ENCODE results near the gene SLC35F1. TPM values are rescaled to one million over a fixed set of nuclear protein-coding genes. Genes with fewer than 3 reads are reported as not detected.

SLC35F1 gene
- total and polyA plus RNA-seq, 2 donors (not counting 1 experiment from before 2014, with no cell fraction given), result 0.09 to 0.17 TPM

DNA sequence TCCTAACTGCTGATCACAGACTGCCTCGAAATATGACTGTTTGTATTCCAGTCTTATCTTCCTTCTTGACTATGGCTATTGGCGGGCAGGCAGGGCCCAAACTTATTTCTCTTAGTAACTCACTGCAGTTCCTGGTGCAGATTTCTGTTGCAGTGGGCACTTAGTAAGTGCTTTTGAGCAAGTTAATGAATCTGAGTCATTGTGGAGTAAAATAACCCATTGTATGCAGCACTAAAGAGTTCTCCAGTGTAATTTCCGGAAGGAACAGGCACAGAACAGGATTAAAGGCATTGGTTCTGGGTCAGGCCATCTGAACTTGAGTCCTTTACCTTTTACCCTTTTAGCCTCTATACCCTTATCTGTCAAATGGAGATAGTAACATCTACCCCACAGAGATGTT lies 23.6 kb downstream of the SLC35F1 start:
- no peaks in the 10 kb centered on the region for H3K4me1 ChIP-seq (ENCODE audit: control insufficient read depth, extremely low read depth, insufficient read depth, low read length)
- H3K36me3 ChIP-seq (ENCODE audit: control insufficient read depth, insufficient read depth, low read length), result no peaks in the 10 kb centered on the region
- no peaks in the 10 kb centered on the region for H3K9me3 ChIP-seq (ENCODE audit: control insufficient read depth, insufficient read depth, low read depth, low read length)
- no peak for DNase-seq (ENCODE audit: low read depth in 2 of 2)
- H2AFZ ChIP-seq (ENCODE audit: low read length), result no peak overlapping the region
- H3K79me2 ChIP-seq (ENCODE audit: control insufficient read depth, insufficient read depth, low read length), result no peaks in the 10 kb centered on the region
- H3K9ac ChIP-seq (ENCODE audit: insufficient read depth, low read length), result no peak overlapping the region
- H3K27ac ChIP-seq (ENCODE audit: insufficient read depth, low read length), result no peak overlapping the region
- H3K4me2 ChIP-seq (ENCODE audit: extremely low read depth, insufficient read depth, low read length), result no peak overlapping the region
- no peaks in the 10 kb centered on the region for H3K27me3 ChIP-seq (ENCODE audit: control insufficient read depth, insufficient read depth, low read length)
- TF ChIP-seq, protein P1, sequence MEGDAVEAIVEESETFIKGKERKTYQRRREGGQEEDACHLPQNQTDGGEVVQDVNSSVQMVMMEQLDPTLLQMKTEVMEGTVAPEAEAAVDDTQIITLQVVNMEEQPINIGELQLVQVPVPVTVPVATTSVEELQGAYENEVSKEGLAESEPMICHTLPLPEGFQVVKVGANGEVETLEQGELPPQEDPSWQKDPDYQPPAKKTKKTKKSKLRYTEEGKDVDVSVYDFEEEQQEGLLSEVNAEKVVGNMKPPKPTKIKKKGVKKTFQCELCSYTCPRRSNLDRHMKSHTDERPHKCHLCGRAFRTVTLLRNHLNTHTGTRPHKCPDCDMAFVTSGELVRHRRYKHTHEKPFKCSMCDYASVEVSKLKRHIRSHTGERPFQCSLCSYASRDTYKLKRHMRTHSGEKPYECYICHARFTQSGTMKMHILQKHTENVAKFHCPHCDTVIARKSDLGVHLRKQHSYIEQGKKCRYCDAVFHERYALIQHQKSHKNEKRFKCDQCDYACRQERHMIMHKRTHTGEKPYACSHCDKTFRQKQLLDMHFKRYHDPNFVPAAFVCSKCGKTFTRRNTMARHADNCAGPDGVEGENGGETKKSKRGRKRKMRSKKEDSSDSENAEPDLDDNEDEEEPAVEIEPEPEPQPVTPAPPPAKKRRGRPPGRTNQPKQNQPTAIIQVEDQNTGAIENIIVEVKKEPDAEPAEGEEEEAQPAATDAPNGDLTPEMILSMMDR (conservative IDR thresholded peaks at IDR 0.05 in 1 of 2, IDR thresholded peaks at IDR 0.05 in 1 of 2; ENCODE audit: low read depth in 1 of 2, low read length in 2 of 2), result no peak
- no peak for TF ChIP-seq EZH2 (IDR thresholded peaks at IDR 0.05; ENCODE audit: low read length, missing control alignments)
- H4K20me1 ChIP-seq (ENCODE audit: control insufficient read depth, extremely low read depth, insufficient read depth, low read length), result no peaks in the 10 kb centered on the region
- no peak overlapping the region for H3K4me3 ChIP-seq (replicated peaks in 1 of 4; ENCODE audit: control extremely low read depth in 1 of 4, insufficient read depth in 1 of 4, low read depth in 3 of 4, low read length in 4 of 4)

DNA sequence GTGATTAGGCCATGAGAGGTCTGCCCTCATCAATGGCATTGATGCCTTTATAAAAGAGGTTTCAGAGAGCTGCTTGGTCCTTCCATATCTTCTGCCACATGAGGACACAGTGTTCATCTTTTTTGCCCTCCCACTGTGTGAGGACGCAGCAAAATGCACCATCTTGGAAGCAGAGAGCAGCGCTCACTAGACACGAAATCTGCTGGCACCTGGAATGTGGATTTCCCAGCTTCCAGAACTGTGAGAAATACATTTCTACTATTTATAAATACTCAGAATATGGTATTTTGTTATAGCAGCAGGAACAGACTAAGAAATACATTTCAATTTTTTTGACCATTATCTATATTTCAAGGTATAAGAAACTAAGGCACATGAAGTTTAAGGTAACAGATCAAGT lies 24.9 kb downstream of the SLC35F1 start:
- H3K4me3 ChIP-seq (replicated peaks in 1 of 4; ENCODE audit: control extremely low read depth in 1 of 4, insufficient read depth in 1 of 4, low read depth in 3 of 4, low read length in 4 of 4), result no peak overlapping the region
- no peaks in the 10 kb centered on the region for H3K27me3 ChIP-seq (ENCODE audit: control insufficient read depth, insufficient read depth, low read length)
- no peaks in the 10 kb centered on the region for H3K9me3 ChIP-seq (ENCODE audit: control insufficient read depth, insufficient read depth, low read depth, low read length)
- no peak overlapping the region for H3K9ac ChIP-seq (ENCODE audit: insufficient read depth, low read length)
- no peak overlapping the region for H2AFZ ChIP-seq (ENCODE audit: low read length)
- DNase-seq (ENCODE audit: low read depth in 2 of 2), result no peak
- H3K27ac ChIP-seq (ENCODE audit: insufficient read depth, low read length), result no peak overlapping the region
- no peaks in the 10 kb centered on the region for H3K79me2 ChIP-seq (ENCODE audit: control insufficient read depth, insufficient read depth, low read length)
- H3K4me2 ChIP-seq (ENCODE audit: extremely low read depth, insufficient read depth, low read length), result no peak overlapping the region
- H3K4me1 ChIP-seq (ENCODE audit: control insufficient read depth, extremely low read depth, insufficient read depth, low read length), result no peaks in the 10 kb centered on the region
- H4K20me1 ChIP-seq (ENCODE audit: control insufficient read depth, extremely low read depth, insufficient read depth, low read length), result no peaks in the 10 kb centered on the region
- H3K36me3 ChIP-seq (ENCODE audit: control insufficient read depth, insufficient read depth, low read length), result no peaks in the 10 kb centered on the region
- TF ChIP-seq, protein P1 (conservative IDR thresholded peaks at IDR 0.05 in 1 of 2, IDR thresholded peaks at IDR 0.05 in 1 of 2; ENCODE audit: low read depth in 1 of 2, low read length in 2 of 2), result no peak
- no peak for TF ChIP-seq EZH2 (IDR thresholded peaks at IDR 0.05; ENCODE audit: low read length, missing control alignments)

DNA sequence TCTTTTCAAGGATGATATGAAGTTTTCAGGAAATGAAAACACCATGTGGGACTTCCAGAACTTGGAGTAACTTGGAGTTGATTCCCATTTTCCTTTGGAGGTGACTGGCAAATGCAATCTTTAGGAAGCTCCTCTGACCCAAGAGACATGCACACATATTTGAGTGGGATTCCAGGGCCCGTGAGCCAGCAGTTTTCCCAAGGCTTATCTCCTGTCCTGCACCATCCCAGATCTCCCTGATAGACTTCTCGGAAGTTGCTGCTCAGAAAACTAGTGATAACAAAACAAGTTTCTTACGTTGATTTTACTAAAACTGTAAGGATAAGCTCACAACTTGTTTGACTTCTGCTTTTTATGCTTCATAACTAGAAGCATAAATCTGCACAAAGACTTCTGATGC lies 25.6 kb downstream of the SLC35F1 start:
- H3K36me3 ChIP-seq (ENCODE audit: control insufficient read depth, insufficient read depth, low read length), result no peaks in the 10 kb centered on the region
- H3K27me3 ChIP-seq (ENCODE audit: control insufficient read depth, insufficient read depth, low read length), result no peaks in the 10 kb centered on the region
- H2AFZ ChIP-seq (ENCODE audit: low read length), result no peak overlapping the region
- no peaks in the 10 kb centered on the region for H3K9me3 ChIP-seq (ENCODE audit: control insufficient read depth, insufficient read depth, low read depth, low read length)
- no peak overlapping the region for H3K27ac ChIP-seq (ENCODE audit: insufficient read depth, low read length)
- H3K9ac ChIP-seq (ENCODE audit: insufficient read depth, low read length), result no peak overlapping the region
- no peak for DNase-seq (ENCODE audit: low read depth in 2 of 2)
- H3K4me3 ChIP-seq (replicated peaks in 1 of 4; ENCODE audit: control extremely low read depth in 1 of 4, insufficient read depth in 1 of 4, low read depth in 3 of 4, low read length in 4 of 4), result no peak overlapping the region
- no peaks in the 10 kb centered on the region for H3K79me2 ChIP-seq (ENCODE audit: control insufficient read depth, insufficient read depth, low read length)
- H3K4me1 ChIP-seq (ENCODE audit: control insufficient read depth, extremely low read depth, insufficient read depth, low read length), result no peaks in the 10 kb centered on the region
- no peak overlapping the region for H3K4me2 ChIP-seq (ENCODE audit: extremely low read depth, insufficient read depth, low read length)
- no peaks in the 10 kb centered on the region for H4K20me1 ChIP-seq (ENCODE audit: control insufficient read depth, extremely low read depth, insufficient read depth, low read length)
- TF ChIP-seq, protein P1 (conservative IDR thresholded peaks at IDR 0.05 in 1 of 2, IDR thresholded peaks at IDR 0.05 in 1 of 2; ENCODE audit: low read depth in 1 of 2, low read length in 2 of 2), result no peak
- TF ChIP-seq EZH2 (IDR thresholded peaks at IDR 0.05; ENCODE audit: low read length, missing control alignments), result no peak
